H9 (cell line): ENCODE measurements around the gene CSMD2. TPM values are rescaled to one million over a fixed set of nuclear protein-coding genes. Genes with fewer than 3 reads are reported as not detected.

Experiments used
- DNase-seq: peaks from one replicate; pipeline ENCODE4 v3.0.0-alpha.2; 2017
- H2AFZ ChIP-seq: one replicate; pipeline ENCODE4 v1.6.1; 2013; ENCODE audit warnings: mild to moderate bottlenecking, low read length, control low read depth, moderate library complexity
- H2AK5ac ChIP-seq: 2 replicates; pipeline ENCODE4 v1.6.1; 2013; ENCODE audit warnings: low read length, control low read depth, mixed read lengths; ENCODE audit not compliant: insufficient read length
- H2BK120ac ChIP-seq: one replicate; pipeline ENCODE4 v1.6.1; 2013; ENCODE audit warnings: low read depth, mild to moderate bottlenecking, low read length, control low read depth, inconsistent platforms; ENCODE audit not compliant: poor library complexity, severe bottlenecking
- H2BK12ac ChIP-seq: 2 replicates; pipeline ENCODE4 v1.6.1; 2013; ENCODE audit warnings: low read length, control low read depth, mixed read lengths, low read depth; ENCODE audit not compliant: insufficient read length
- H2BK15ac ChIP-seq: 2 replicates; pipeline ENCODE4 v1.6.1; 2013; ENCODE audit warnings: low read depth, low read length, control low read depth
- H2BK20ac ChIP-seq: one replicate; pipeline ENCODE4 v1.6.1; 2013; ENCODE audit warnings: low read depth, mild to moderate bottlenecking, low read length, control low read depth, inconsistent platforms; ENCODE audit not compliant: poor library complexity, severe bottlenecking
- H2BK5ac ChIP-seq: 2 replicates; pipeline ENCODE4 v1.6.1; 2013; ENCODE audit warnings: low read length, control low read depth, mixed read lengths; ENCODE audit not compliant: insufficient read length
- H3K14ac ChIP-seq: 2 replicates; pipeline ENCODE4 v1.6.1; 2013; ENCODE audit warnings: low read length, control low read depth; ENCODE audit not compliant: insufficient read depth
- H3K18ac ChIP-seq: 2 replicates; pipeline ENCODE4 v1.6.1; 2013; ENCODE audit warnings: low read depth, mild to moderate bottlenecking, mixed read lengths, low read length, control low read depth; ENCODE audit not compliant: insufficient read length
- H3K23ac ChIP-seq: 2 replicates; pipeline ENCODE4 v1.6.1; 2013; ENCODE audit warnings: low read length, control low read depth, mixed read lengths, low read depth; ENCODE audit not compliant: insufficient read length
- H3K23me2 ChIP-seq: 2 replicates; pipeline ENCODE4 v1.6.1; 2013; ENCODE audit warnings: low read depth, mild to moderate bottlenecking, mixed read lengths, low read length, control low read depth; ENCODE audit not compliant: insufficient read length, poor library complexity, severe bottlenecking
- H3K27ac ChIP-seq: 2 replicates; pipeline ENCODE4 v1.5.1; 2013; ENCODE audit warnings: low read length, control low read depth, mixed read lengths, low read depth; ENCODE audit not compliant: insufficient read length
- H3K27me3 ChIP-seq: 2 replicates; pipeline ENCODE4 v1.6.1; 2013; ENCODE audit warnings: low read length, control low read depth, inconsistent platforms; ENCODE audit not compliant: insufficient read depth
- H3K4ac ChIP-seq: 2 replicates; pipeline ENCODE4 v1.6.1; 2013; ENCODE audit warnings: low read depth, mild to moderate bottlenecking, control low read depth, inconsistent platforms, low read length, moderate library complexity
- H3K4me1 ChIP-seq: 2 replicates; pipeline ENCODE4 v1.6.1; 2013; ENCODE audit warnings: low read length, control low read depth, inconsistent platforms; ENCODE audit not compliant: insufficient read depth
- H3K4me2 ChIP-seq: 2 replicates; pipeline ENCODE4 v1.6.1; 2013; ENCODE audit warnings: low read length, control low read depth, mixed read lengths; ENCODE audit not compliant: insufficient read length, insufficient read depth
- H3K56ac ChIP-seq: 2 replicates; pipeline ENCODE4 v1.6.1; 2013; ENCODE audit warnings: low read depth, mild to moderate bottlenecking, mixed read lengths, low read length, control low read depth; ENCODE audit not compliant: insufficient read length
- H3K79me1 ChIP-seq: 2 replicates; pipeline ENCODE4 v1.6.1; 2013; ENCODE audit warnings: low read depth, mild to moderate bottlenecking, moderate library complexity, low read length, control low read depth, inconsistent platforms; ENCODE audit not compliant: insufficient read depth, poor library complexity, severe bottlenecking
- H3K79me2 ChIP-seq: 2 replicates; pipeline ENCODE4 v1.6.1; 2013; ENCODE audit warnings: low read length, control low read depth, inconsistent platforms; ENCODE audit not compliant: insufficient read depth
- H3K9ac ChIP-seq: 2 replicates; pipeline ENCODE4 v1.6.1; 2013; ENCODE audit warnings: low read length, control low read depth, mixed read lengths; ENCODE audit not compliant: insufficient read length; ENCODE audit errors: extremely low read depth
- H3K9me3 ChIP-seq: one replicate; pipeline ENCODE4 v1.6.1; 2013; ENCODE audit warnings: low read depth, low read length, inconsistent platforms; ENCODE audit not compliant: control insufficient read depth
- H3T11ph ChIP-seq: one replicate; pipeline ENCODE4 v1.6.1; 2013; ENCODE audit warnings: mild to moderate bottlenecking, low read length, control low read depth, inconsistent platforms
- H4K20me1 ChIP-seq: one replicate; pipeline ENCODE4 v1.6.1; 2013; ENCODE audit not compliant: control insufficient read depth, insufficient read length, insufficient read depth
- H4K5ac ChIP-seq: 2 replicates; pipeline ENCODE4 v1.6.1; 2013; ENCODE audit warnings: low read depth, mild to moderate bottlenecking, mixed read lengths, low read length, control low read depth; ENCODE audit not compliant: insufficient read length
- H4K8ac ChIP-seq: replicated peaks from 2 replicates; pipeline ENCODE4 v1.6.1; 2013; ENCODE audit warnings: low read length, control low read depth, mixed read lengths, low read depth; ENCODE audit not compliant: insufficient read length
- H4K91ac ChIP-seq: 2 replicates; pipeline ENCODE4 v1.6.1; 2013; ENCODE audit warnings: low read depth, mild to moderate bottlenecking, moderate library complexity, mixed read lengths, low read length, control low read depth; ENCODE audit not compliant: insufficient read length
- H3K27ac Mint-ChIP-seq, 3 experiments: 2 replicates in 2 of 3; 3 replicates in 1 of 3; pipeline ENCODE4 v1.8.0; 2020 to 2021; ENCODE audit warnings: mixed read lengths in 3 of 3, mild to moderate bottlenecking in 1 of 3, moderate library complexity in 1 of 3
- H3K27me3 Mint-ChIP-seq: 2 replicates; pipeline ENCODE4 v1.8.0; 2021; ENCODE audit warnings: low read depth, mild to moderate bottlenecking, moderate library complexity, mixed read lengths
- H3K36me3 Mint-ChIP-seq, 3 experiments: 2 replicates in 2 of 3; 3 replicates in 1 of 3; pipeline ENCODE4 v1.8.0; 2020 to 2021; ENCODE audit warnings: low read depth in 3 of 3, mixed read lengths in 3 of 3; ENCODE audit not compliant: insufficient read depth in 1 of 3
- H3K4me1 Mint-ChIP-seq, 2 experiments: 2 replicates each; pipeline ENCODE4 v1.8.0; 2020; ENCODE audit warnings: mixed read lengths in 2 of 2
- H3K4me3 Mint-ChIP-seq, 2 experiments: 2 replicates in 1 of 2; 3 replicates in 1 of 2; pipeline ENCODE4 v1.8.0; 2020 to 2021; ENCODE audit warnings: mild to moderate bottlenecking in 2 of 2, mixed read lengths in 2 of 2, moderate library complexity in 1 of 2
- H3K9me3 Mint-ChIP-seq, 2 experiments: 2 replicates in 1 of 2; 3 replicates in 1 of 2; pipeline ENCODE4 v1.8.0; 2020; ENCODE audit warnings: mild to moderate bottlenecking in 2 of 2, mixed read lengths in 2 of 2, moderate library complexity in 1 of 2
- CTCF ChIP-seq: fragments of 200-600 bp; sonication (generic); conservative IDR thresholded peaks from 3 replicates; pipeline ENCODE4 v1.8.0; 2021; ENCODE audit warnings: antibody characterized with exemption, mild to moderate bottlenecking
- WGBS: extraction: QIAGEN DNeasy Blood & Tissue Kit; methylation state at CpG from one replicate; pipeline ENCODE4 v1.1.7; 2013; ENCODE audit warnings: missing lambda C conversion rate, low lambda C conversion rate, mixed read lengths; ENCODE audit not compliant: insufficient read length; ENCODE audit errors: extremely low coverage; 5-methylcytosine and 5-hydroxymethylcytosine counted together
- total RNA-seq: library from RNA; stranded (reverse); gene quantifications from 2 replicates; pipeline ENCODE4 v1.2.1, GENCODE V29; 2021

Gene CSMD2
- total RNA-seq, 1 experiment from 2014 or later = 6.4 TPM

GRCh38 chr1:33899746-33900145 lies 265.3 kb downstream of the CSMD2 start:
- Histone ChIP-seq H2AFZ (no peak overlapping the region), H3K23ac (no peak overlapping the region), H2AK5ac (no peak overlapping the region), H2BK20ac (no peak overlapping the region), H3K18ac (no peak overlapping the region), H3K56ac (no peak overlapping the region), H3K9me3 (no peaks in the 10 kb centered on the region), H2BK15ac (no peak overlapping the region), H2BK120ac (no peak overlapping the region), H3K14ac (no peak overlapping the region), H3K4me2 (no peak overlapping the region), H4K8ac (no peak overlapping the region), H3K27ac (no peak overlapping the region), H3K27me3 (no peaks in the 10 kb centered on the region), H3K4me1 (no peaks in the 10 kb centered on the region), H4K5ac (no peak overlapping the region), H3K79me1 (no peaks in the 10 kb centered on the region), H4K91ac (no peak overlapping the region), H3K9ac (no peak overlapping the region), H3K23me2 (no peaks in the 10 kb centered on the region), H3T11ph (no peak overlapping the region), H2BK12ac (no peak overlapping the region), H3K79me2 (no peaks in the 10 kb centered on the region), H3K4ac (no peak overlapping the region), H4K20me1 (no peaks in the 10 kb centered on the region), H2BK5ac (no peak overlapping the region)
- no peaks in the 10 kb centered on the region for H3K36me3 Mint-ChIP-seq
- DNase-seq = no peak
- peaks cover 8 to 10% of the 10 kb centered on the region in 2 experiments for H3K4me1 Mint-ChIP-seq
- H3K27me3 Mint-ChIP-seq = peaks cover 1% of the 10 kb centered on the region; the same call in 1 of the 2 replicates
- no peaks in the 10 kb centered on the region for H3K9me3 Mint-ChIP-seq
- H3K27ac Mint-ChIP-seq = no peak overlapping the region
- no CpG with 5 or more reads among the region's 3 CpGs for WGBS
- H3K4me3 Mint-ChIP-seq = no peak overlapping the region
- no peak for TF ChIP-seq CTCF
